Thyroid gland (tissue), 4 donors: ENCODE results near the gene STAT3.

Experiments
- POLR2A ChIP-seq, 2 donors: fragments of 450-650 bp; IDR thresholded peaks; one replicate each; pipeline ENCODE4 v1.6.1; 2017; ENCODE audit warnings: antibody characterized with exemption in 2 of 2, mild to moderate bottlenecking in 2 of 2, moderate library complexity in 1 of 2
- TF ChIP-seq, protein P1 (sequence below), 6 experiments: fragments of 200-600 bp in 3 of 6; fragments of 450-650 bp in 3 of 6; sonication (generic) in 3 of 6; IDR thresholded peaks; one replicate each; pipeline ENCODE4 v1.5.1; 2016 to 2019; ENCODE audit warnings: antibody characterized with exemption in 6 of 6, mild to moderate bottlenecking in 2 of 6, inconsistent platforms in 1 of 6, moderate library complexity in 1 of 6

DNA sequence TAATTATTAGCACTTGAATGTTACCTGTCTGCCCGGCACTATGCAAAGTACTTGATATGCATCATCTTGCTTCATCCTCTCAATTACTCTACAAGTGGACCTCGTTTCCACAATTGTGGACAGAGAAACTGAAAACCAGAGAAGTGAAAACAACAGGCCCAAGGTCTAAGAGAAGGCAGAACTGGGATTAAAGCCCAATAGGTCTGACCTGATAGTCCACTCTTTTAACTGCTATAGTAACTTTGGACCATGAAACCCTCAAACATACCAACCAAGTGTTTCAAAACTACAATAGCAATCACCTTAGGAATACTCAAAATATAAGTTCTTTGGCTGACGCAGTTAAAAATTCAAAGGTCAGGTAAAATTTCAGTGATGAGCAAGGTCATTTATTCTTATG is 7.3 kb downstream of the STAT3 start:
- TF ChIP-seq, protein P1, sequence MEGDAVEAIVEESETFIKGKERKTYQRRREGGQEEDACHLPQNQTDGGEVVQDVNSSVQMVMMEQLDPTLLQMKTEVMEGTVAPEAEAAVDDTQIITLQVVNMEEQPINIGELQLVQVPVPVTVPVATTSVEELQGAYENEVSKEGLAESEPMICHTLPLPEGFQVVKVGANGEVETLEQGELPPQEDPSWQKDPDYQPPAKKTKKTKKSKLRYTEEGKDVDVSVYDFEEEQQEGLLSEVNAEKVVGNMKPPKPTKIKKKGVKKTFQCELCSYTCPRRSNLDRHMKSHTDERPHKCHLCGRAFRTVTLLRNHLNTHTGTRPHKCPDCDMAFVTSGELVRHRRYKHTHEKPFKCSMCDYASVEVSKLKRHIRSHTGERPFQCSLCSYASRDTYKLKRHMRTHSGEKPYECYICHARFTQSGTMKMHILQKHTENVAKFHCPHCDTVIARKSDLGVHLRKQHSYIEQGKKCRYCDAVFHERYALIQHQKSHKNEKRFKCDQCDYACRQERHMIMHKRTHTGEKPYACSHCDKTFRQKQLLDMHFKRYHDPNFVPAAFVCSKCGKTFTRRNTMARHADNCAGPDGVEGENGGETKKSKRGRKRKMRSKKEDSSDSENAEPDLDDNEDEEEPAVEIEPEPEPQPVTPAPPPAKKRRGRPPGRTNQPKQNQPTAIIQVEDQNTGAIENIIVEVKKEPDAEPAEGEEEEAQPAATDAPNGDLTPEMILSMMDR (IDR thresholded peaks at IDR 0.05), result no peak
- no peak for TF ChIP-seq POLR2A (IDR thresholded peaks at IDR 0.05)
